GM23338 (cell line): ENCODE results near the gene CMTR1.

Experiments
- CREB1 ChIP-seq: fragments of 250-450 bp; sonication (Bioruptor Pico); IDR thresholded peaks from 2 replicates; pipeline ENCODE4 v1.5.0; 2020; ENCODE audit warnings: low read depth, mild to moderate bottlenecking, moderate library complexity
- EZH2 ChIP-seq: fragments of 200-600 bp; sonication (generic); IDR thresholded peaks from one replicate; pipeline ENCODE4 v1.8.0; 2017; ENCODE audit warnings: antibody characterized with exemption, mild to moderate bottlenecking, low read depth; ENCODE audit not compliant: unreplicated experiment
- EZH2phosphoT487 ChIP-seq: fragments of 200-600 bp; sonication (generic); IDR thresholded peaks from one replicate; pipeline ENCODE4 v1.8.1; 2018; ENCODE audit warnings: antibody characterized with exemption; ENCODE audit not compliant: unreplicated experiment
- JUNB ChIP-seq: IDR thresholded peaks from one replicate; pipeline ENCODE4 v1.6.1; 2016; ENCODE audit warnings: antibody characterized with exemption; ENCODE audit not compliant: unreplicated experiment
- POLR2AphosphoS5 ChIP-seq: IDR thresholded peaks from 2 replicates; pipeline ENCODE4 v1.6.1; 2016; ENCODE audit warnings: antibody characterized with exemption, low read depth
- ZNF114 ChIP-seq: fragments of 250-450 bp; sonication (Bioruptor Pico); IDR thresholded peaks from 2 replicates; pipeline ENCODE4 v1.5.0; 2020; ENCODE audit warnings: mild to moderate bottlenecking, moderate library complexity
- TF ChIP-seq, protein P1 (sequence below), 2 experiments: fragments of 200-600 bp in 1 of 2; sonication (generic) in 1 of 2; conservative IDR thresholded peaks; 2 replicates each; pipeline versions ENCODE4 v1.5.1 to v1.6.1; 2016 to 2017; ENCODE audit warnings: antibody characterized with exemption in 2 of 2, low read depth in 2 of 2, mild to moderate bottlenecking in 2 of 2, moderate library complexity in 1 of 2
- TF ChIP-seq, protein P2 (sequence below): IDR thresholded peaks from one replicate; pipeline ENCODE4 v1.6.1; 2018; ENCODE audit warnings: antibody characterized with exemption; ENCODE audit not compliant: unreplicated experiment

DNA sequence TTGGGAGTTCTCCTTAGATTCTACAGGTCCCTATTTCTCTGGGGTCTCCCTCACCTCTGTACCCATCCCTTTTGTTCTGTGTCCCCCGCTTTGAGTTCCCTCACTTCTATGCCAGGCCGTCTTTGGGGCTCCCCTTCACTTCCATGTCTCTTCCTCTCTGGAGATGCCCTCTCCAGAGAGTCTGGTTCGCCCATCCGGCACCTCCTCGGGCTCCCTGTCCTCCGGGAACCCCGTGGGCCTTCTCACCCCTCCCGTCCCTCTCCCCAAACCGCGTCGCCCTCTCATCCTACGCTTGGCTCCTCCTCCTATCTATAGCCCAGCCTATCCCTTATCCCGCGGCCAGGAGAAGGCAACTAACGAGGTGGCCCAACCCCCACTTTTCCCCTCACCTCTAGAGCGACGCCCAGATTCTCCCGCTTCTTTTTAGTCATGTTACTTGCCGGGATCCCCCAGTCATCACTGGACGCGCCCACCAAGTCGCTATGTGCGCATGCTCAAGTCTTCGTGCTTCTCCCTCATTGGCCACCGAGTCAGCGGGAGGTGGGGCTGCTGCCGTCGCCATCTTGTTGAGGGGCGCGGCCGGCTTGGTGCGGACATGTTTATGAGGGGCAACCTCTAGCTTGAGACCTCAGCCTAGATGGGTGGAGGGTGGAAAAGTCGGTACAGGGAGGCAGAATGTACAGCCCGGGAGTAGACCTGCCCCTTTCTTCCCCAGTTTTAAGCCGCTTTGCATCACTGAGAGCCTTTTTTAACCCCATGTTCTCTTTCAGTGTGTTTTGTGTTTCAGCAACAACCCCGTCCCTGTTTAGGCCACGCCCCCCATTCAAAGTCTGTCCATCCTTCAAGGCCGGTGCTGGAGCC, 66.6 kb downstream of the CMTR1 start, which contains the start of gene CCDC167:
- peak; percentile 73 for TF ChIP-seq POLR2AphosphoS5
- TF ChIP-seq, protein P1, sequence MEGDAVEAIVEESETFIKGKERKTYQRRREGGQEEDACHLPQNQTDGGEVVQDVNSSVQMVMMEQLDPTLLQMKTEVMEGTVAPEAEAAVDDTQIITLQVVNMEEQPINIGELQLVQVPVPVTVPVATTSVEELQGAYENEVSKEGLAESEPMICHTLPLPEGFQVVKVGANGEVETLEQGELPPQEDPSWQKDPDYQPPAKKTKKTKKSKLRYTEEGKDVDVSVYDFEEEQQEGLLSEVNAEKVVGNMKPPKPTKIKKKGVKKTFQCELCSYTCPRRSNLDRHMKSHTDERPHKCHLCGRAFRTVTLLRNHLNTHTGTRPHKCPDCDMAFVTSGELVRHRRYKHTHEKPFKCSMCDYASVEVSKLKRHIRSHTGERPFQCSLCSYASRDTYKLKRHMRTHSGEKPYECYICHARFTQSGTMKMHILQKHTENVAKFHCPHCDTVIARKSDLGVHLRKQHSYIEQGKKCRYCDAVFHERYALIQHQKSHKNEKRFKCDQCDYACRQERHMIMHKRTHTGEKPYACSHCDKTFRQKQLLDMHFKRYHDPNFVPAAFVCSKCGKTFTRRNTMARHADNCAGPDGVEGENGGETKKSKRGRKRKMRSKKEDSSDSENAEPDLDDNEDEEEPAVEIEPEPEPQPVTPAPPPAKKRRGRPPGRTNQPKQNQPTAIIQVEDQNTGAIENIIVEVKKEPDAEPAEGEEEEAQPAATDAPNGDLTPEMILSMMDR (conservative IDR thresholded peaks at IDR 0.05; ENCODE audit: low read depth in 2 of 2), result no peak
- no peak for TF ChIP-seq EZH2
- TF ChIP-seq, protein P2, sequence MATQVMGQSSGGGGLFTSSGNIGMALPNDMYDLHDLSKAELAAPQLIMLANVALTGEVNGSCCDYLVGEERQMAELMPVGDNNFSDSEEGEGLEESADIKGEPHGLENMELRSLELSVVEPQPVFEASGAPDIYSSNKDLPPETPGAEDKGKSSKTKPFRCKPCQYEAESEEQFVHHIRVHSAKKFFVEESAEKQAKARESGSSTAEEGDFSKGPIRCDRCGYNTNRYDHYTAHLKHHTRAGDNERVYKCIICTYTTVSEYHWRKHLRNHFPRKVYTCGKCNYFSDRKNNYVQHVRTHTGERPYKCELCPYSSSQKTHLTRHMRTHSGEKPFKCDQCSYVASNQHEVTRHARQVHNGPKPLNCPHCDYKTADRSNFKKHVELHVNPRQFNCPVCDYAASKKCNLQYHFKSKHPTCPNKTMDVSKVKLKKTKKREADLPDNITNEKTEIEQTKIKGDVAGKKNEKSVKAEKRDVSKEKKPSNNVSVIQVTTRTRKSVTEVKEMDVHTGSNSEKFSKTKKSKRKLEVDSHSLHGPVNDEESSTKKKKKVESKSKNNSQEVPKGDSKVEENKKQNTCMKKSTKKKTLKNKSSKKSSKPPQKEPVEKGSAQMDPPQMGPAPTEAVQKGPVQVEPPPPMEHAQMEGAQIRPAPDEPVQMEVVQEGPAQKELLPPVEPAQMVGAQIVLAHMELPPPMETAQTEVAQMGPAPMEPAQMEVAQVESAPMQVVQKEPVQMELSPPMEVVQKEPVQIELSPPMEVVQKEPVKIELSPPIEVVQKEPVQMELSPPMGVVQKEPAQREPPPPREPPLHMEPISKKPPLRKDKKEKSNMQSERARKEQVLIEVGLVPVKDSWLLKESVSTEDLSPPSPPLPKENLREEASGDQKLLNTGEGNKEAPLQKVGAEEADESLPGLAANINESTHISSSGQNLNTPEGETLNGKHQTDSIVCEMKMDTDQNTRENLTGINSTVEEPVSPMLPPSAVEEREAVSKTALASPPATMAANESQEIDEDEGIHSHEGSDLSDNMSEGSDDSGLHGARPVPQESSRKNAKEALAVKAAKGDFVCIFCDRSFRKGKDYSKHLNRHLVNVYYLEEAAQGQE, result no peak
- no peak for TF ChIP-seq ZNF114 (CRISPR knock-in tag)
- no peak for TF ChIP-seq JUNB
- no peak for TF ChIP-seq EZH2phosphoT487
- peak; percentile 82 for TF ChIP-seq CREB1
